CD14-positive monocyte (primary cell): ENCODE results near the gene IL1B. TPM values are rescaled to one million over a fixed set of nuclear protein-coding genes. Genes with fewer than 3 reads are reported as not detected.

ENCODE experiments used
- DNase-seq, 3 donors: peaks; one replicate each; pipeline ENCODE4 v3.0.0-alpha.2; 2011 to 2022
- H2AFZ ChIP-seq: 2 replicates; pipeline ENCODE4 v1.6.0; 2012; ENCODE audit warnings: mild to moderate bottlenecking, low read depth, low read length, inconsistent platforms; ENCODE audit not compliant: insufficient read depth, poor library complexity, severe bottlenecking
- H3K27ac ChIP-seq, 2 donors: 1 replicate in 1 of 2; 2 replicates in 1 of 2; pipeline ENCODE4 v1.5.1; 2012 to 2013; ENCODE audit warnings: low read length in 2 of 2, control low read depth in 1 of 2, inconsistent platforms in 1 of 2, low read depth in 1 of 2, mild to moderate bottlenecking in 1 of 2
- H3K27me3 ChIP-seq, 2 donors: one replicate each; pipeline versions ENCODE4 v1.6.0 to v1.6.1; 2011 to 2013; ENCODE audit warnings: low read length in 2 of 2; ENCODE audit not compliant: control insufficient read depth in 2 of 2, insufficient read depth in 2 of 2
- H3K36me3 ChIP-seq, 2 donors: replicated peaks in 1 of 2; 1 replicate in 1 of 2; 2 replicates in 1 of 2; pipeline versions ENCODE4 v1.5.1 to v1.6.1; 2012 to 2013; ENCODE audit warnings: low read length in 2 of 2, control low read depth in 1 of 2, inconsistent platforms in 1 of 2, mild to moderate bottlenecking in 1 of 2; ENCODE audit not compliant: insufficient read depth in 2 of 2, control insufficient read depth in 1 of 2
- H3K4me1 ChIP-seq, 2 donors: 1 replicate in 1 of 2; 2 replicates in 1 of 2; pipeline versions ENCODE4 v1.5.1 to v1.6.1; 2012 to 2013; ENCODE audit warnings: low read length in 2 of 2, control low read depth in 1 of 2, inconsistent platforms in 1 of 2, mild to moderate bottlenecking in 1 of 2, moderate library complexity in 1 of 2; ENCODE audit not compliant: insufficient read depth in 2 of 2, control insufficient read depth in 1 of 2
- H3K4me2 ChIP-seq: replicated peaks from 2 replicates; pipeline ENCODE3; 2012; ENCODE audit warnings: low read length, moderate library complexity, mild to moderate bottlenecking; ENCODE audit not compliant: poor library complexity, severe bottlenecking; ENCODE audit errors: extremely low read depth
- H3K4me3 ChIP-seq, 3 experiments: fragments of 200-600 bp in 1 of 3; sonication (generic) in 1 of 3; replicated peaks in 1 of 3; 1 replicate in 2 of 3; 2 replicates in 1 of 3; pipeline ENCODE4 v1.5.1; 2011 to 2013; ENCODE audit warnings: low read length in 3 of 3, mild to moderate bottlenecking in 3 of 3, control low read depth in 2 of 3, low read depth in 2 of 3, inconsistent platforms in 1 of 3, moderate library complexity in 1 of 3
- H3K79me2 ChIP-seq: 2 replicates; pipeline ENCODE4 v1.6.0; 2012; ENCODE audit warnings: mild to moderate bottlenecking, control low read depth, inconsistent platforms, low read length, moderate library complexity; ENCODE audit not compliant: insufficient read depth
- H3K9ac ChIP-seq: 2 replicates; pipeline ENCODE4 v1.6.0; 2017; ENCODE audit warnings: low read length, mild to moderate bottlenecking; ENCODE audit not compliant: insufficient read depth, poor library complexity, severe bottlenecking
- H3K9me3 ChIP-seq, 2 donors: replicated peaks in 1 of 2; 1 replicate in 1 of 2; 2 replicates in 1 of 2; pipeline versions ENCODE4 v1.5.1 to v1.6.1; 2012 to 2013; ENCODE audit warnings: low read length in 2 of 2, control low read depth in 1 of 2; ENCODE audit not compliant: control insufficient read depth in 1 of 2, insufficient read depth in 1 of 2
- H4K20me1 ChIP-seq: 2 replicates; pipeline ENCODE4 v1.6.0; 2012; ENCODE audit warnings: mild to moderate bottlenecking, low read length, control low read depth, moderate library complexity; ENCODE audit not compliant: insufficient read depth
- H3K27ac Mint-ChIP-seq, 7 donors: one replicate each; pipeline ENCODE4 v1.8.0; 2020; ENCODE audit warnings: mild to moderate bottlenecking in 7 of 7, mixed read lengths in 7 of 7, moderate library complexity in 6 of 7, inconsistent platforms in 2 of 7
- H3K27me3 Mint-ChIP-seq, 3 donors: one replicate each; pipeline ENCODE4 v1.8.0; 2021 to 2022; ENCODE audit warnings: low read depth in 3 of 3, mild to moderate bottlenecking in 3 of 3, mixed read lengths in 3 of 3, moderate library complexity in 3 of 3, inconsistent platforms in 1 of 3
- H3K36me3 Mint-ChIP-seq, 2 donors: one replicate each; pipeline ENCODE4 v1.8.0; 2020; ENCODE audit warnings: mixed read lengths in 2 of 2, inconsistent platforms in 1 of 2, mild to moderate bottlenecking in 1 of 2
- H3K4me1 Mint-ChIP-seq: one replicate; pipeline ENCODE4 v1.8.0; 2020; ENCODE audit warnings: mild to moderate bottlenecking, mixed read lengths
- H3K4me3 Mint-ChIP-seq, 2 donors: one replicate each; pipeline ENCODE4 v1.8.0; 2020; ENCODE audit warnings: mild to moderate bottlenecking in 2 of 2, mixed read lengths in 2 of 2, moderate library complexity in 1 of 2
- H3K9me3 Mint-ChIP-seq, 7 donors: one replicate each; pipeline ENCODE4 v1.8.0; 2020 to 2022; ENCODE audit warnings: mixed read lengths in 7 of 7, mild to moderate bottlenecking in 6 of 7, moderate library complexity in 6 of 7, inconsistent platforms in 2 of 7
- WGBS: methylation state at CpG from one replicate; pipeline ENCODE4 v1.1.5; 2013; ENCODE audit warnings: missing lambda C conversion rate; ENCODE audit not compliant: insufficient coverage; 5-methylcytosine and 5-hydroxymethylcytosine counted together
- intact Hi-C, 2 donors: fragments of 100-400 bp; cut with micrococcal nuclease; formaldehyde crosslinking; loops; one replicate each; pipeline versions ENCODE4 v1.15.0 to v1.15.1; 2023
- polyA plus RNA-seq, 3 donors: library from polyadenylated mRNA; depleted of rRNA in 1 of 3; unstranded in 2 of 3; stranded (reverse) in 1 of 3; fragments of 300-500 nt in 2 of 3; fragments of >200 nt in 1 of 3; fragmentation: Illumina TruSeq in 2 of 3; gene quantifications; 1 replicate in 2 of 3; 2 replicates in 1 of 3; pipeline ENCODE4 v1.2.3, GENCODE V29; 2012 to 2021
- TF ChIP-seq, protein P1 (sequence below): fragments of 200-600 bp; IDR thresholded peaks from one replicate; pipeline ENCODE4 v1.8.0; 2022; ENCODE audit warnings: antibody characterized with exemption, mild to moderate bottlenecking

IL1B gene
- polyA plus RNA-seq, 3 donors = 65.1 to 1,419 (median 114) TPM

DNA sequence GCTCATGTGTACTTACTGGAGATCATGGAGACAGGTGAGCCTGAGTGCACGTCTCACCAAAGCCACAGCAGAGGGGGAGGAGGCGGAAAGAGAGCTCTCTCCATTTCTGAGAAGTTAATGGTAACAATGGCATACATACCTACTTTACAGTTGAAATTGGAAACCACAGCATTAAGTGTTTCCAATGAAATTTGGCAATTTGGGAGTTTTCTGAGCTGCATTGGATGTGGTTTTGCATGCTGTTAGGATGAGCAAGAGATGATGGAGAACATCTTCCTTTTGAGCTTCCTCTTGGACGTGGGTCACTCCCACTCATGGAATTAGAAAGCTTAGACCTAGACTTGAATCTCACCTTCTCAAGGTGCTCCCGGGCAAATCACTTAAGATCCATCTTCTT lies 48.9 kb upstream of the IL1B start:
- intact Hi-C loops = loop anchor here (2.0 to 10.0 kb wide), 5 partner anchors 45 to 138 kb away; no protein-coding TSS in a partner anchor
- Histone ChIP-seq H3K27ac (no peak overlapping the region), H3K4me1 (peaks cover 38 to 49% of the 10 kb centered on the region in 2 donors), H3K4me3 (no peak overlapping the region), H3K9ac (no peak overlapping the region), H3K27me3 (no peaks in the 10 kb centered on the region), H3K36me3 (no peaks in the 10 kb centered on the region), H3K4me2 (no peak overlapping the region), H4K20me1 (no peaks in the 10 kb centered on the region), H2AFZ (no peak overlapping the region), H3K9me3 (no peaks in the 10 kb centered on the region), H3K79me2 (no peaks in the 10 kb centered on the region)
- H3K36me3 Mint-ChIP-seq = no peaks in the 10 kb centered on the region
- TF ChIP-seq, protein P1, sequence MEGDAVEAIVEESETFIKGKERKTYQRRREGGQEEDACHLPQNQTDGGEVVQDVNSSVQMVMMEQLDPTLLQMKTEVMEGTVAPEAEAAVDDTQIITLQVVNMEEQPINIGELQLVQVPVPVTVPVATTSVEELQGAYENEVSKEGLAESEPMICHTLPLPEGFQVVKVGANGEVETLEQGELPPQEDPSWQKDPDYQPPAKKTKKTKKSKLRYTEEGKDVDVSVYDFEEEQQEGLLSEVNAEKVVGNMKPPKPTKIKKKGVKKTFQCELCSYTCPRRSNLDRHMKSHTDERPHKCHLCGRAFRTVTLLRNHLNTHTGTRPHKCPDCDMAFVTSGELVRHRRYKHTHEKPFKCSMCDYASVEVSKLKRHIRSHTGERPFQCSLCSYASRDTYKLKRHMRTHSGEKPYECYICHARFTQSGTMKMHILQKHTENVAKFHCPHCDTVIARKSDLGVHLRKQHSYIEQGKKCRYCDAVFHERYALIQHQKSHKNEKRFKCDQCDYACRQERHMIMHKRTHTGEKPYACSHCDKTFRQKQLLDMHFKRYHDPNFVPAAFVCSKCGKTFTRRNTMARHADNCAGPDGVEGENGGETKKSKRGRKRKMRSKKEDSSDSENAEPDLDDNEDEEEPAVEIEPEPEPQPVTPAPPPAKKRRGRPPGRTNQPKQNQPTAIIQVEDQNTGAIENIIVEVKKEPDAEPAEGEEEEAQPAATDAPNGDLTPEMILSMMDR = no peak
- H3K4me3 Mint-ChIP-seq = no peak overlapping the region
- DNase-seq = peak in 1 of 3 donors; percentile 83
- H3K27ac Mint-ChIP-seq = peak overlapping the region in 4 of 7 donors; percentile 60 to 85 (median 62)
- peaks cover 44% of the 10 kb centered on the region for H3K4me1 Mint-ChIP-seq
- WGBS = 43% methylated on average over 1 of the region's 4 CpGs
- H3K9me3 Mint-ChIP-seq = peaks cover 0 to 2% (median 0%) of the 10 kb centered on the region in 7 donors
- H3K27me3 Mint-ChIP-seq = peaks cover 0 to 3% (median 0%) of the 10 kb centered on the region in 3 donors

DNA sequence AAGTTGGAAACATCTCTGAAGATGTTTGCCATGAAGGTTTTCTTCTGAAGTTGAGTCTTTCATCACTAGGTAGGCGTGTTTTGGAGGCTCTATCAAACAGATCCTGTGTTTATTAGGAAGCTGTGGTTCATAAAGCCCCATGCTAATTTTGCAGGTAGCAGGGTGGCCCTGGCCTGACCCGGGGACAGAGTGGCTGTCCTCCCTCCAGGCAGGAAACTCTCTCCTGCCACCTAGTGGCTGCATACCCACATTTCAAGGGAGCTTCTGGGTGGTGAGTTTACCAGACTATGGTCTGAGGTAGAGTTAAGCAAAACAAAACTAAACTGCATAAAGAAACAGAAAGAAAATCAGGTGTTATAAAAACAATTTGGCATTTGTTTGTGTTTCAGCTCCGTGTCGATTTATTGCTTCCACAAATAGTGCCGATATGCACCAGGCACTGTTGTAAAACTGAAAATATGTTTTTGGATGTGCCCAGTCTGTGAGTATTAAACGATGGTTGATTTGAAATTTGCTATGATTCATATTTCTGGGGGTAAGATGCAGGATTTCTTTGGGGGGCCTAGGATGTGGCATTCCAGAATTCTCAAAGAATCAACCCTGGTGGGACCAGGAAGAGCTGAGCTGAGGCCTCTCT lies 48.4 kb upstream of the IL1B start:
- WGBS = 77% methylated on average over 5 of the region's 6 CpGs
- Mint-ChIP-seq H3K9me3 (peaks cover 0 to 2% (median 0%) of the 10 kb centered on the region in 7 donors), H3K27me3 (peaks cover 0 to 3% (median 0%) of the 10 kb centered on the region in 3 donors), H3K4me3 (no peak overlapping the region), H3K36me3 (peaks cover 0 to 5% of the 10 kb centered on the region in 2 donors), H3K4me1 (peaks cover 49% of the 10 kb centered on the region), H3K27ac (peak overlapping the region in 5 of 7 donors; percentile 35 to 85 (median 61))
- no peaks in the 10 kb centered on the region for H3K9me3 ChIP-seq
- H3K4me3 ChIP-seq = no peak overlapping the region
- H3K4me2 ChIP-seq = no peak overlapping the region
- no peaks in the 10 kb centered on the region for H4K20me1 ChIP-seq
- DNase-seq = peak; percentile 70 to 83 (median 81)
- no peaks in the 10 kb centered on the region for H3K79me2 ChIP-seq
- peaks cover 43 to 54% of the 10 kb centered on the region in 2 donors for H3K4me1 ChIP-seq
- no peaks in the 10 kb centered on the region for H3K36me3 ChIP-seq
- no peak overlapping the region for H2AFZ ChIP-seq
- H3K27ac ChIP-seq = no peak overlapping the region
- intact Hi-C loops = loop anchor here (2.0 to 10.0 kb wide), 7 partner anchors 44 to 138 kb away; partner anchors contain the start of gene IL1B (in 1 of the 2)
- H3K27me3 ChIP-seq = no peaks in the 10 kb centered on the region
- no peak overlapping the region for H3K9ac ChIP-seq
- TF ChIP-seq, protein P1 = peak; percentile 97
